SU-DHL-6 (cell line): ENCODE data around the gene TALDO1.

Source experiments
- H2AFZ ChIP-seq: fragments of 200-600 bp; sonication (generic); 2 replicates; pipeline ENCODE4 v1.6.1; 2014; ENCODE audit warnings: low read depth, mild to moderate bottlenecking, moderate library complexity, mixed read lengths, antibody characterized with exemption, low read length; ENCODE audit not compliant: severe bottlenecking
- H3F3A ChIP-seq: fragments of 200-600 bp; shearing (Covaris generic); 2 replicates; pipeline ENCODE4 v1.6.0; 2016; ENCODE audit warnings: antibody characterized with exemption, mild to moderate bottlenecking; ENCODE audit not compliant: insufficient read depth
- H3K27ac ChIP-seq: fragments of 200-600 bp; sonication (generic); 2 replicates; pipeline ENCODE4 v1.5.1; 2016; ENCODE audit warnings: low read depth, mild to moderate bottlenecking, low read length, moderate library complexity, mixed read lengths
- H3K27me3 ChIP-seq: fragments of 200-600 bp; sonication (generic), shearing (Covaris generic); 2 replicates; pipeline ENCODE4 v1.6.0; 2014; ENCODE audit warnings: mild to moderate bottlenecking, low read length
- H3K36me3 ChIP-seq: fragments of 200-600 bp; sonication (generic); 2 replicates; pipeline ENCODE4 v1.6.1; 2014; ENCODE audit warnings: mild to moderate bottlenecking, low read length, mixed read lengths
- H3K4me2 ChIP-seq: fragments of 300-600, 200-600 bp; shearing (Covaris generic), sonication (generic); 2 replicates; pipeline ENCODE4 v1.6.0; 2014; ENCODE audit warnings: low read length, low read depth, mild to moderate bottlenecking; ENCODE audit not compliant: poor library complexity, severe bottlenecking
- H3K4me3 ChIP-seq: fragments of 200-600 bp; sonication (generic); 2 replicates; pipeline ENCODE4 v1.5.1; 2014; ENCODE audit warnings: antibody characterized with exemption, low read length, mild to moderate bottlenecking, mixed read lengths; ENCODE audit not compliant: insufficient read depth, poor library complexity, severe bottlenecking
- H3K79me2 ChIP-seq: fragments of 200-600 bp; sonication (generic); 2 replicates; pipeline ENCODE4 v1.6.1; 2014; ENCODE audit warnings: mild to moderate bottlenecking, low read length, moderate library complexity; ENCODE audit not compliant: insufficient read depth
- H3K9ac ChIP-seq: fragments of 200-600 bp; sonication (generic); 2 replicates; pipeline ENCODE4 v1.7.0; 2014; ENCODE audit warnings: mild to moderate bottlenecking, low read length
- H3K9me2 ChIP-seq: fragments of 200-600 bp; sonication (generic); replicated peaks from 2 replicates; pipeline ENCODE4 v1.6.1; 2014; ENCODE audit warnings: low read length; ENCODE audit not compliant: insufficient read depth
- H3K9me3 ChIP-seq: fragments of 200-600 bp; sonication (generic); 2 replicates; pipeline ENCODE4 v1.6.1; 2014; ENCODE audit warnings: low read length, mixed read lengths; ENCODE audit not compliant: insufficient read depth
- H4K20me1 ChIP-seq: fragments of 200-600 bp; sonication (generic); 2 replicates; pipeline ENCODE4 v1.6.1; 2014; ENCODE audit warnings: low read depth, mild to moderate bottlenecking, antibody characterized with exemption, low read length, moderate library complexity, mixed read lengths
- CTCF ChIP-seq: fragments of 200-600 bp; sonication (generic); IDR thresholded peaks from one replicate; pipeline ENCODE4 v1.5.1; 2017; ENCODE audit warnings: antibody characterized with exemption, mild to moderate bottlenecking, low read length, moderate library complexity; ENCODE audit not compliant: insufficient read depth, poor library complexity, severe bottlenecking
- EZH2phosphoT487 ChIP-seq: fragments of 200-600 bp; sonication (generic), shearing (Covaris generic); conservative IDR thresholded peaks from 2 replicates; pipeline ENCODE4 v1.6.1; 2018; ENCODE audit warnings: mild to moderate bottlenecking, antibody characterized with exemption, low read length, moderate library complexity, mixed read lengths

TALDO1 gene

GRCh38 chr11:796565-797295 lies 49.5 kb downstream of the TALDO1 start:
- Histone ChIP-seq H3K9me2 (no peaks in the 10 kb centered on the region), H3K36me3 (no peaks in the 10 kb centered on the region), H2AFZ (no peak overlapping the region), H3K9me3 (no peaks in the 10 kb centered on the region), H4K20me1 (peaks cover 2% of the 10 kb centered on the region; the same call in 1 of the 2 replicates), H3K4me2 (peak overlapping the region; percentile 80), H3F3A (peaks cover 4% of the 10 kb centered on the region; the same call in 1 of the 2 replicates), H3K4me3 (peak overlapping the region; percentile 87), H3K27ac (peak overlapping the region; percentile 86), H3K79me2 (peaks cover 15% of the 10 kb centered on the region; the same call in 1 of the 2 replicates), H3K9ac (peak overlapping the region; percentile 94), H3K27me3 (no peaks in the 10 kb centered on the region)
- TF ChIP-seq EZH2phosphoT487 (no peak), CTCF (no peak)

GRCh38 chr11:797296-798092 lies 50.2 kb downstream of the TALDO1 start:
- Histone ChIP-seq H2AFZ (peak overlapping the region; percentile 46), H3F3A (peaks cover 4% of the 10 kb centered on the region; the same call in 1 of the 2 replicates), H3K4me2 (peak overlapping the region; percentile 80), H3K27ac (peak overlapping the region; percentile 86), H3K79me2 (peaks cover 15% of the 10 kb centered on the region; the same call in 1 of the 2 replicates), H4K20me1 (peaks cover 2% of the 10 kb centered on the region; the same call in 1 of the 2 replicates), H3K9me3 (no peaks in the 10 kb centered on the region), H3K9me2 (no peaks in the 10 kb centered on the region), H3K9ac (peak overlapping the region; percentile 94), H3K27me3 (no peaks in the 10 kb centered on the region), H3K36me3 (no peaks in the 10 kb centered on the region), H3K4me3 (peak overlapping the region; percentile 87)
- TF ChIP-seq CTCF (no peak), EZH2phosphoT487 (no peak)

- no peaks in the 10 kb centered on the region for H3K9me3 ChIP-seq
- peak within 1 kb of the TSS; percentile 46 for H2AFZ ChIP-seq
- H3F3A ChIP-seq = peaks cover 4% of the 10 kb centered on the region; the same call in 1 of the 2 replicates
- no peaks in the 10 kb centered on the region for H3K27me3 ChIP-seq
- H3K27ac ChIP-seq = peak within 1 kb of the TSS; percentile 86
- no peaks in the 10 kb centered on the region for H3K36me3 ChIP-seq
- peak within 1 kb of the TSS; percentile 80 for H3K4me2 ChIP-seq
- no peaks in the 10 kb centered on the region for H3K9me2 ChIP-seq
- peak within 1 kb of the TSS; percentile 87 for H3K4me3 ChIP-seq
- H3K79me2 ChIP-seq = peaks cover 15% of the 10 kb centered on the region; the same call in 1 of the 2 replicates
- peak within 1 kb of the TSS; percentile 94 for H3K9ac ChIP-seq
- H4K20me1 ChIP-seq = peaks cover 2% of the 10 kb centered on the region; the same call in 1 of the 2 replicates
- TF ChIP-seq EZH2phosphoT487 (no peak), CTCF (peak; percentile 89)
These were observed 50.9 kb downstream of the TALDO1 start, which contains the start of gene SLC25A22 for GRCh38 chr11:798093-798713. SLC25A22 (minus strand) TSS chr11:798281; CDS start chr11:795006, 3,275 bp downstream.
